Kidney (tissue), 14 donors: ENCODE measurements around the gene GORASP1. TPM values are rescaled to one million over a fixed set of nuclear protein-coding genes. Genes with fewer than 3 reads are reported as not detected.
A peak's percentile ranks its signal among the peaks of the same experiment; 100 is the strongest.

Experiments
- DNase-seq, 5 donors: peaks; one replicate each; pipeline ENCODE4 v3.0.0-alpha.2; 2013 to 2020
- FAIRE-seq: peaks from 2 replicates; lab custom pipeline; 2012; peaks lifted over from hg19 to GRCh38; lab: Jason Lieb, UNC
- H3K27ac ChIP-seq, 2 donors: one replicate each; pipeline ENCODE4 v1.7.0; 2013; ENCODE audit warnings: low read depth in 2 of 2, low read length in 2 of 2, inconsistent platforms in 1 of 2
- H3K27me3 ChIP-seq: one replicate; pipeline ENCODE4 v1.7.1; 2013; ENCODE audit warnings: low read length, inconsistent platforms; ENCODE audit not compliant: control insufficient read depth, insufficient read depth
- H3K36me3 ChIP-seq, 3 donors: one replicate each; pipeline versions ENCODE4 v1.7.0 to v1.7.1; 2013; ENCODE audit warnings: low read length in 3 of 3, control low read depth in 1 of 3, inconsistent platforms in 1 of 3; ENCODE audit not compliant: insufficient read depth in 3 of 3, control insufficient read depth in 2 of 3
- H3K4me1 ChIP-seq, 3 donors: one replicate each; pipeline versions ENCODE4 v1.7.0 to v1.7.1; 2013; ENCODE audit warnings: low read length in 3 of 3, inconsistent platforms in 1 of 3, low read depth in 1 of 3; ENCODE audit not compliant: control insufficient read depth in 2 of 3, insufficient read depth in 2 of 3
- H3K4me3 ChIP-seq, 3 donors: one replicate each; pipeline versions ENCODE4 v1.7.0 to v1.8.1; 2013; ENCODE audit warnings: low read length in 3 of 3, control low read depth in 1 of 3, inconsistent platforms in 1 of 3
- H3K9ac ChIP-seq, 3 donors: one replicate each; pipeline versions ENCODE4 v1.7.0 to v1.7.1; 2013; ENCODE audit warnings: low read length in 3 of 3, control low read depth in 1 of 3, inconsistent platforms in 1 of 3
- H3K9me3 ChIP-seq, 3 donors: one replicate each; pipeline versions ENCODE4 v1.7.0 to v1.7.1; 2013; ENCODE audit warnings: low read length in 3 of 3, control low read depth in 1 of 3, inconsistent platforms in 1 of 3; ENCODE audit not compliant: control insufficient read depth in 2 of 3, insufficient read depth in 1 of 3
- CTCF ChIP-seq: IDR thresholded peaks from 3 replicates; pipeline ENCODE4 v1.5.1; 2012; ENCODE audit warnings: mild to moderate bottlenecking, moderate library complexity, borderline replicate concordance; ENCODE audit not compliant: insufficient read depth; ENCODE audit errors: extremely low read depth
- intact Hi-C: fragments of 100-400 bp; cut with DNase I; formaldehyde crosslinking; loops from one replicate; pipeline ENCODE4 v1.11.1; 2022
- polyA plus RNA-seq: library from polyadenylated mRNA; stranded (reverse); fragments of 350-450 nt; fragmentation: Illumina TruSeq; extraction: RNeasy Lipid Tissue Mini Kit (QIAGEN cat#74804); gene quantifications from one replicate; pipeline ENCODE4 v1.2.3, GENCODE V29; 2014; ENCODE audit warnings: low read depth, low replicate concordance; ENCODE audit not compliant: insufficient read depth
- total RNA-seq: library from RNA; stranded (reverse); fragmentation: NEBNext Ultra II Directional; extraction: Animal tissue kit (Norgen Biotek cat#: 25700); gene quantifications from one replicate; pipeline ENCODE4 v1.2.1, GENCODE V29; 2021
- donor health status: control.
- donor health status: control.
- donor health status: control.
- donor health status: control.
- donor health status: control.
- donor health status: DM: yes; HTN: yes; CAD: no.
- donor health status: Normal renal cell carcinoma (clear cell type).

The GORASP1 gene
- total and polyA plus RNA-seq, 2 donors from 2014 or later: 38.8 to 70.9 TPM

GRCh38 chr3:39146083-39146501 lies 38.7 kb upstream of the GORASP1 start:
- peak in 2 of 5 donors; percentile 45 to 60 for DNase-seq
- peaks cover 5 to 42% (median 31%) of the 10 kb centered on the region in 3 donors for H3K36me3 ChIP-seq

GRCh38 chr3:39144748-39145380 lies 37.4 kb upstream of the GORASP1 start:
- intact Hi-C loops: no loop called here
- Histone ChIP-seq H3K9me3 (no peaks in the 10 kb centered on the region), H3K36me3 (peaks cover 5 to 42% (median 31%) of the 10 kb centered on the region in 3 donors), H3K4me3 (no peak overlapping the region), H3K4me1 (peaks cover 12 to 63% (median 60%) of the 10 kb centered on the region in 3 donors), H3K27me3 (no peaks in the 10 kb centered on the region), H3K27ac (no peak overlapping the region), H3K9ac (no peak overlapping the region)
- TF ChIP-seq CTCF: no peak
- FAIRE-seq (no peak), DNase-seq (peak in 1 of 5 donors; percentile 37)

More at GRCh38 chr3:39146083-39146501, 38.7 kb upstream of the GORASP1 start:
- no peak for FAIRE-seq
- Histone ChIP-seq H3K9ac (no peak overlapping the region), H3K27ac (peak overlapping the region in 1 of 2 donors; percentile 85), H3K27me3 (no peaks in the 10 kb centered on the region), H3K4me1 (peaks cover 20 to 67% (median 64%) of the 10 kb centered on the region in 3 donors), H3K9me3 (no peaks in the 10 kb centered on the region), H3K4me3 (no peak overlapping the region)
- no peak for TF ChIP-seq CTCF
- intact Hi-C loops: no loop called here

GRCh38 chr3:39144095-39144747 lies 36.8 kb upstream of the GORASP1 start:
- intact Hi-C loops: no loop called here
- peaks cover 5 to 42% (median 31%) of the 10 kb centered on the region in 3 donors for H3K36me3 ChIP-seq

More at GRCh38 chr3:39144095-39144747, 36.8 kb upstream of the GORASP1 start:
- TF ChIP-seq CTCF: no peak
- Histone ChIP-seq H3K9me3 (no peaks in the 10 kb centered on the region), H3K27ac (no peak overlapping the region), H3K27me3 (no peaks in the 10 kb centered on the region), H3K9ac (no peak overlapping the region), H3K4me1 (peaks cover 12 to 57% (median 56%) of the 10 kb centered on the region in 3 donors), H3K4me3 (no peak overlapping the region)
- DNase-seq (no peak), FAIRE-seq (no peak)
